Ishikawa (cell line): Measurements from ENCODE around the gene KCNC1.

ENCODE experiments used
- EP300 ChIP-seq: IDR thresholded peaks from 2 replicates; pipeline ENCODE4 v1.6.1; 2012; ENCODE audit warnings: borderline replicate concordance
- MAX ChIP-seq: IDR thresholded peaks from 2 replicates; pipeline ENCODE4 v1.6.1; 2012
- TCF12 ChIP-seq: IDR thresholded peaks from 2 replicates; pipeline ENCODE4 v1.6.1; 2012; ENCODE audit warnings: low read depth

- TF ChIP-seq MAX, result no peak
- TF ChIP-seq TCF12, result no peak
- TF ChIP-seq EP300, result no peak
These were observed 96.6 kb downstream of the KCNC1 start for GRCh38 chr11:17831228-17831627.
